Neural cell (in vitro differentiated cells): ENCODE data around the gene ISOC2. TPM values are rescaled to one million over a fixed set of nuclear protein-coding genes. Genes with fewer than 3 reads are reported as not detected.
A peak's percentile ranks its signal among the peaks of the same experiment; 100 is the strongest.

Experiments
- H2AFZ ChIP-seq: fragments of 200-600, 300-800 bp; sonication (generic), shearing (Covaris generic); 2 replicates; pipeline ENCODE4 v1.6.0; 2014; ENCODE audit warnings: low read depth, mild to moderate bottlenecking, antibody characterized with exemption, low read length, moderate library complexity
- H3F3A ChIP-seq: fragments of 200-600 bp; shearing (Covaris generic); 2 replicates; pipeline ENCODE4 v1.6.1; 2016; ENCODE audit warnings: mild to moderate bottlenecking, moderate library complexity, mixed read lengths, antibody characterized with exemption, low read length; ENCODE audit not compliant: insufficient read depth, poor library complexity, severe bottlenecking
- H3K27ac ChIP-seq: fragments of 200-600, 300-800 bp; sonication (generic), shearing (Covaris generic); 2 replicates; pipeline ENCODE4 v1.5.1; 2014; ENCODE audit warnings: mild to moderate bottlenecking, low read length, moderate library complexity
- H3K27me3 ChIP-seq: fragments of 300-800, 200-600 bp; sonication (generic), shearing (Covaris generic); 2 replicates; pipeline ENCODE4 v1.6.0; 2014; ENCODE audit warnings: mild to moderate bottlenecking, low read depth, low read length, moderate library complexity; ENCODE audit not compliant: insufficient read depth
- H3K36me3 ChIP-seq: fragments of 300-800, 200-600 bp; sonication (generic), shearing (Covaris generic); 2 replicates; pipeline ENCODE4 v1.5.1; 2014; ENCODE audit warnings: mild to moderate bottlenecking, antibody characterized with exemption, low read length, moderate library complexity; ENCODE audit not compliant: insufficient read depth
- H3K4me2 ChIP-seq: fragments of 300-800, 200-600 bp; sonication (generic), shearing (Covaris generic); 2 replicates; pipeline ENCODE4 v1.6.0; 2014; ENCODE audit warnings: mild to moderate bottlenecking, low read length
- H3K4me3 ChIP-seq: fragments of 300-800, 200-600 bp; sonication (generic), shearing (Covaris generic); 2 replicates; pipeline ENCODE4 v1.5.1; 2014; ENCODE audit warnings: mild to moderate bottlenecking, low read length, moderate library complexity
- H3K79me2 ChIP-seq: fragments of 200-600 bp; shearing (Covaris generic); replicated peaks from 2 replicates; pipeline ENCODE4 v1.6.0; 2014; ENCODE audit warnings: mild to moderate bottlenecking, low read length, moderate library complexity; ENCODE audit not compliant: insufficient read depth
- H3K9ac ChIP-seq: fragments of 300-800, 200-600 bp; sonication (generic), shearing (Covaris generic); 2 replicates; pipeline ENCODE4 v1.6.1; 2016; ENCODE audit warnings: mild to moderate bottlenecking, low read length, mixed read lengths
- H3K9me2 ChIP-seq: fragments of 200-600 bp; shearing (Covaris generic); 2 replicates; pipeline ENCODE4 v1.6.1; 2016; ENCODE audit warnings: mild to moderate bottlenecking, low read length, mixed read lengths; ENCODE audit not compliant: insufficient read depth
- H3K9me3 ChIP-seq: fragments of 200-600, 300-800 bp; sonication (generic), shearing (Covaris generic); 2 replicates; pipeline ENCODE4 v1.6.1; 2016; ENCODE audit warnings: mild to moderate bottlenecking, mixed run types, low read length, moderate library complexity, mixed read lengths
- H4K20me1 ChIP-seq: fragments of 200-600 bp; shearing (Covaris generic); 2 replicates; pipeline ENCODE4 v1.6.1; 2016; ENCODE audit warnings: mild to moderate bottlenecking, mixed run types; ENCODE audit not compliant: insufficient read depth
- EP300 ChIP-seq: fragments of 450-650 bp; conservative IDR thresholded peaks from 2 replicates; pipeline ENCODE4 v1.6.1; 2014; ENCODE audit warnings: antibody characterized with exemption, mild to moderate bottlenecking, moderate library complexity; ENCODE audit not compliant: poor library complexity, severe bottlenecking
- EZH2 ChIP-seq: fragments of 200-600, 300-800 bp; shearing (Covaris generic), sonication (generic); IDR thresholded peaks from 2 replicates; pipeline ENCODE4 v1.6.1; 2014; ENCODE audit warnings: antibody characterized with exemption, low read length, borderline replicate concordance, mild to moderate bottlenecking; ENCODE audit not compliant: insufficient read depth, poor library complexity, severe bottlenecking
- MXI1 ChIP-seq: fragments of 450-650 bp; conservative IDR thresholded peaks from 2 replicates; pipeline ENCODE4 v1.6.1; 2014; ENCODE audit warnings: antibody characterized with exemption, mild to moderate bottlenecking; ENCODE audit not compliant: poor library complexity, severe bottlenecking
- POLR2AphosphoS5 ChIP-seq: IDR thresholded peaks from 2 replicates; pipeline ENCODE4 v1.6.1; 2012
- RAD21 ChIP-seq: fragments of 450-650 bp; conservative IDR thresholded peaks from 2 replicates; pipeline ENCODE4 v1.6.1; 2014; ENCODE audit warnings: antibody characterized with exemption, mild to moderate bottlenecking, moderate library complexity
- SMC3 ChIP-seq: fragments of 450-650 bp; conservative IDR thresholded peaks from 2 replicates; pipeline ENCODE4 v1.6.1; 2014; ENCODE audit warnings: antibody characterized with exemption, mild to moderate bottlenecking, moderate library complexity; ENCODE audit not compliant: poor library complexity
- TAF1 ChIP-seq: IDR thresholded peaks from 2 replicates; pipeline ENCODE4 v1.6.1; 2012; ENCODE audit warnings: low read depth
- polyA plus RNA-seq: library from polyadenylated mRNA; depleted of rRNA; stranded (reverse); fragments of >200 nt; gene quantifications from 2 replicates; pipeline ENCODE4 v1.2.3, GENCODE V29; 2014
- TF ChIP-seq, protein P1 (sequence below): fragments of 450-650 bp; IDR thresholded peaks from 2 replicates; pipeline ENCODE4 v1.5.1; 2014; ENCODE audit warnings: antibody characterized with exemption, mild to moderate bottlenecking, moderate library complexity; ENCODE audit not compliant: poor library complexity, severe bottlenecking
- TF ChIP-seq, protein P2 (sequence below): IDR thresholded peaks from 2 replicates; pipeline ENCODE4 v1.6.1; 2012; ENCODE audit warnings: borderline replicate concordance

The ISOC2 gene
- polyA plus RNA-seq, 1 donor from 2014 or later = 48.1 TPM

DNA sequence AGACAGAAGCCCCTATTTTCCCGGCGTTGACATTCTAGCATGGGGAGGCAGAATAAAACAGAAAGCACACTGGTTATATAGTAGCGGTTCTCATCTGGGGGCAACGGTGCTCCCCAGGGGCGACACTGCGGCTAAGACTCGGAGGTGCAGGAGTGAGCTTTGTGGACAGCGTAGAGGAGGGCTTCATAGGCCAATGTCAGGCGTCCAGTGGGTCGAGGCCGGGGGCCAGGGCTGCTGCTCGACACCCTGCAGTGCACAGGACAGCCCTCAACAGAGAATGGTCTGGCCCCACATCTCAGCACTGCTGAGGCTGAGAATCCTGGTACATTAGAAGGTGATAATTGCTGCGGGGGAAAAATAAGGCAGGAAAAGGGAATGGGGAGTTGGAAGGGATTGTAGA, 16.5 kb upstream of the ISOC2 start:
- H4K20me1 ChIP-seq = no peaks in the 10 kb centered on the region
- no peaks in the 10 kb centered on the region for H3F3A ChIP-seq
- peaks cover 8% of the 10 kb centered on the region for H3K79me2 ChIP-seq
- H3K27ac ChIP-seq = peak overlapping the region; percentile 98
- peak overlapping the region; percentile 66 for H3K4me3 ChIP-seq
- peak overlapping the region; percentile 77 for H3K9ac ChIP-seq
- TF ChIP-seq, protein P1, sequence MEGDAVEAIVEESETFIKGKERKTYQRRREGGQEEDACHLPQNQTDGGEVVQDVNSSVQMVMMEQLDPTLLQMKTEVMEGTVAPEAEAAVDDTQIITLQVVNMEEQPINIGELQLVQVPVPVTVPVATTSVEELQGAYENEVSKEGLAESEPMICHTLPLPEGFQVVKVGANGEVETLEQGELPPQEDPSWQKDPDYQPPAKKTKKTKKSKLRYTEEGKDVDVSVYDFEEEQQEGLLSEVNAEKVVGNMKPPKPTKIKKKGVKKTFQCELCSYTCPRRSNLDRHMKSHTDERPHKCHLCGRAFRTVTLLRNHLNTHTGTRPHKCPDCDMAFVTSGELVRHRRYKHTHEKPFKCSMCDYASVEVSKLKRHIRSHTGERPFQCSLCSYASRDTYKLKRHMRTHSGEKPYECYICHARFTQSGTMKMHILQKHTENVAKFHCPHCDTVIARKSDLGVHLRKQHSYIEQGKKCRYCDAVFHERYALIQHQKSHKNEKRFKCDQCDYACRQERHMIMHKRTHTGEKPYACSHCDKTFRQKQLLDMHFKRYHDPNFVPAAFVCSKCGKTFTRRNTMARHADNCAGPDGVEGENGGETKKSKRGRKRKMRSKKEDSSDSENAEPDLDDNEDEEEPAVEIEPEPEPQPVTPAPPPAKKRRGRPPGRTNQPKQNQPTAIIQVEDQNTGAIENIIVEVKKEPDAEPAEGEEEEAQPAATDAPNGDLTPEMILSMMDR = no peak
- TF ChIP-seq SMC3 = no peak
- TF ChIP-seq RAD21 = no peak
- TF ChIP-seq, protein P2, sequence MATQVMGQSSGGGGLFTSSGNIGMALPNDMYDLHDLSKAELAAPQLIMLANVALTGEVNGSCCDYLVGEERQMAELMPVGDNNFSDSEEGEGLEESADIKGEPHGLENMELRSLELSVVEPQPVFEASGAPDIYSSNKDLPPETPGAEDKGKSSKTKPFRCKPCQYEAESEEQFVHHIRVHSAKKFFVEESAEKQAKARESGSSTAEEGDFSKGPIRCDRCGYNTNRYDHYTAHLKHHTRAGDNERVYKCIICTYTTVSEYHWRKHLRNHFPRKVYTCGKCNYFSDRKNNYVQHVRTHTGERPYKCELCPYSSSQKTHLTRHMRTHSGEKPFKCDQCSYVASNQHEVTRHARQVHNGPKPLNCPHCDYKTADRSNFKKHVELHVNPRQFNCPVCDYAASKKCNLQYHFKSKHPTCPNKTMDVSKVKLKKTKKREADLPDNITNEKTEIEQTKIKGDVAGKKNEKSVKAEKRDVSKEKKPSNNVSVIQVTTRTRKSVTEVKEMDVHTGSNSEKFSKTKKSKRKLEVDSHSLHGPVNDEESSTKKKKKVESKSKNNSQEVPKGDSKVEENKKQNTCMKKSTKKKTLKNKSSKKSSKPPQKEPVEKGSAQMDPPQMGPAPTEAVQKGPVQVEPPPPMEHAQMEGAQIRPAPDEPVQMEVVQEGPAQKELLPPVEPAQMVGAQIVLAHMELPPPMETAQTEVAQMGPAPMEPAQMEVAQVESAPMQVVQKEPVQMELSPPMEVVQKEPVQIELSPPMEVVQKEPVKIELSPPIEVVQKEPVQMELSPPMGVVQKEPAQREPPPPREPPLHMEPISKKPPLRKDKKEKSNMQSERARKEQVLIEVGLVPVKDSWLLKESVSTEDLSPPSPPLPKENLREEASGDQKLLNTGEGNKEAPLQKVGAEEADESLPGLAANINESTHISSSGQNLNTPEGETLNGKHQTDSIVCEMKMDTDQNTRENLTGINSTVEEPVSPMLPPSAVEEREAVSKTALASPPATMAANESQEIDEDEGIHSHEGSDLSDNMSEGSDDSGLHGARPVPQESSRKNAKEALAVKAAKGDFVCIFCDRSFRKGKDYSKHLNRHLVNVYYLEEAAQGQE = no peak
- TF ChIP-seq EP300 = no peak
- no peak for TF ChIP-seq TAF1
- no peak for TF ChIP-seq MXI1
- no peak for TF ChIP-seq POLR2AphosphoS5
- TF ChIP-seq EZH2 = no peak
- H3K4me2 ChIP-seq = no peak overlapping the region
- H3K9me2 ChIP-seq = no peaks in the 10 kb centered on the region
- H3K9me3 ChIP-seq = no peaks in the 10 kb centered on the region
- no peaks in the 10 kb centered on the region for H3K27me3 ChIP-seq
- H2AFZ ChIP-seq = no peak overlapping the region
- H3K36me3 ChIP-seq = no peaks in the 10 kb centered on the region

DNA sequence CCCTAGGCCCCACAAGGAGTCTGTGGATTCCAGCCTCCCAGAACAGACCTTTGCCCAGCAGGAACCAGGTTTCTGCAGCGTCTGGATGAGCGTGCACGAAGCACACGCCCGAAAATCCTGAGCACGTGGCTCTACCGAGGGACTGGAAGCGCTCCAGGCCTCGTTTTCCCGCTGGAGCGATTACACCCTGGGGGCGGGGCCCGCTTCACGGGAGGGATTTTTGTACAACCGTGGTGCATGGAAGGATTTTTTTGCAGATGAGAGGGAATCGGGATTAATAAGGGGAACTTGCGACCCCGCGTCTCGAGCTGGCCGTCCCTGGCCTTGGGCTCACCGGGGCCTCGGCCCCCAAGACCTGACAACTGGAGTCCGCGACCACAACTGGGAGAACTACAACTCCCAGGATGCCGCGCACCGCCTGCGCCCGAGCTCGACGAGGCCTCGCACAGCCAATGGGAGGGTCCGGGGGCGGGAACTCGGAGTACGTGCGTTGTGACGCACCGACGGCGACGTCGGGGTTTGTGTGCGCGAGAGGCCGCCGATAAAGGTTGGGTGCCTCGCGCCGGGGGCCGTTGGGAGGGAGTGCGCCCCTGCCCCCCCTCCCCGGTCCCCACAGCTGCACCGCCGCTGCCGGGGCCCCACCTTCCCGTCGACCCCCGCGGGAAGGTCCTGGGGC, 14.8 kb upstream of the ISOC2 start, which contains the start of gene ZNF628:
TSS of gene ZNF628 (plus strand) at position 518 of the 676 bp plus-strand sequence. CDS start 3,294 bp downstream, outside the sequence.
- Histone ChIP-seq H4K20me1 (no peaks in the 10 kb centered on the region), H3K4me3 (peak within 1 kb of the TSS; percentile 66), H3F3A (no peaks in the 10 kb centered on the region), H3K27ac (peak within 1 kb of the TSS; percentile 98), H3K9ac (peak within 1 kb of the TSS; percentile 77), H3K9me3 (no peaks in the 10 kb centered on the region), H2AFZ (peak within 1 kb of the TSS; percentile 71), H3K36me3 (no peaks in the 10 kb centered on the region), H3K79me2 (peaks cover 8% of the 10 kb centered on the region), H3K27me3 (no peaks in the 10 kb centered on the region), H3K4me2 (peak within 1 kb of the TSS; percentile 94), H3K9me2 (no peaks in the 10 kb centered on the region)
- TF ChIP-seq, protein P2 = peak; percentile 60
- TF ChIP-seq EZH2 = no peak
- peak; percentile 92 for TF ChIP-seq MXI1
- peak; percentile 54 for TF ChIP-seq EP300
- peak; percentile 21 for TF ChIP-seq RAD21
- TF ChIP-seq, protein P1 = no peak
- TF ChIP-seq TAF1 = peak; percentile 73
- TF ChIP-seq SMC3 = no peak
- peak; percentile 95 for TF ChIP-seq POLR2AphosphoS5
